B cell (primary cell): Measurements from ENCODE around the gene OR51L1. TPM values are rescaled to one million over a fixed set of nuclear protein-coding genes. Genes with fewer than 3 reads are reported as not detected.

Experiments used
- ATAC-seq: fragments of 200-7000 bp; cut with Tn5 transposase; one replicate; pipeline ENCODE4 v1.10.0; 2021; ENCODE audit warnings: low read depth, mild to moderate bottlenecking, moderate number of reproducible peaks, moderate library complexity
- CTCF ChIA-PET: fragments of 350-600 bp; sonication (Branson Sonifier 250); formaldehyde crosslinking; loops from one replicate; lab custom pipeline; 2021; ENCODE audit warnings: antibody characterized with exemption, inconsistent platforms; lab: Charles Lee
- POLR2A ChIA-PET: fragments of 350-600 bp; sonication (Branson Sonifier 250); formaldehyde crosslinking; loops from one replicate; lab custom pipeline; 2021; ENCODE audit warnings: antibody characterized with exemption; lab: Charles Lee
- DNase-seq: peaks from one replicate; pipeline ENCODE4 v3.0.0; 2013
- H2AFZ ChIP-seq: 2 replicates; pipeline ENCODE4 v1.6.1; 2012; ENCODE audit warnings: mild to moderate bottlenecking, low read depth, low read length; ENCODE audit not compliant: insufficient read depth, poor library complexity, severe bottlenecking
- H3K27ac ChIP-seq, 2 donors: 1 replicate in 1 of 2; 2 replicates in 1 of 2; pipeline ENCODE4 v1.5.1; 2012 to 2013; ENCODE audit warnings: low read length in 2 of 2, mild to moderate bottlenecking in 2 of 2, moderate library complexity in 1 of 2
- H3K27me3 ChIP-seq, 4 experiments: fragments of 200-600 bp in 1 of 4; sonication (generic) in 1 of 4; replicated peaks in 1 of 4; 1 replicate in 2 of 4; 2 replicates in 2 of 4; pipeline versions ENCODE4 v1.6.1 to v1.7.0; 2013 to 2016; ENCODE audit warnings: low read length in 3 of 4, mild to moderate bottlenecking in 2 of 4, mixed read lengths in 1 of 4, moderate library complexity in 1 of 4; ENCODE audit not compliant: insufficient read depth in 4 of 4, control insufficient read depth in 3 of 4; ENCODE audit errors: control extremely low read depth in 1 of 4
- H3K36me3 ChIP-seq, 2 experiments: replicated peaks in 1 of 2; 1 replicate in 1 of 2; 2 replicates in 1 of 2; pipeline versions ENCODE4 v1.6.1 to v1.7.1; 2013; ENCODE audit warnings: low read length in 1 of 2; ENCODE audit not compliant: insufficient read depth in 2 of 2, control insufficient read depth in 1 of 2; ENCODE audit errors: control extremely low read depth in 1 of 2, extremely low read depth in 1 of 2
- H3K4me1 ChIP-seq, 2 donors: fragments of 200-600 bp in 1 of 2; sonication (generic) in 1 of 2; 1 replicate in 1 of 2; 2 replicates in 1 of 2; pipeline versions ENCODE4 v1.5.1 to v1.6.1; 2013 to 2017; ENCODE audit warnings: low read length in 2 of 2; ENCODE audit not compliant: control insufficient read depth in 2 of 2, insufficient read depth in 2 of 2
- H3K4me2 ChIP-seq: replicated peaks from 2 replicates; pipeline ENCODE3; 2012; ENCODE audit warnings: mild to moderate bottlenecking, low read depth, low read length; ENCODE audit not compliant: poor library complexity, severe bottlenecking
- H3K4me3 ChIP-seq, 5 experiments: fragments of 200-600 bp in 1 of 5; sonication (generic) in 1 of 5; 1 replicate in 3 of 5; 2 replicates in 2 of 5; pipeline versions ENCODE4 v1.5.1 to v1.7.0; 2011 to 2016; ENCODE audit warnings: low read length in 4 of 5, mild to moderate bottlenecking in 4 of 5, low read depth in 2 of 5, control low read depth in 1 of 5, moderate library complexity in 1 of 5; ENCODE audit not compliant: insufficient read depth in 1 of 5; ENCODE audit errors: control extremely low read depth in 1 of 5, extremely low read depth in 1 of 5
- H3K79me2 ChIP-seq: fragments of 200-600 bp; sonication (generic); one replicate; pipeline ENCODE4 v1.6.0; 2016; ENCODE audit warnings: low read length; ENCODE audit not compliant: control insufficient read depth, insufficient read depth
- H3K9ac ChIP-seq: fragments of 200-600 bp; sonication (generic); 2 replicates; pipeline ENCODE4 v1.6.1; 2017; ENCODE audit warnings: mild to moderate bottlenecking, low read length, moderate library complexity
- H3K9me3 ChIP-seq, 3 donors: one replicate each; pipeline versions ENCODE4 v1.6.1 to v1.7.1; 2013; ENCODE audit warnings: low read length in 2 of 3; ENCODE audit not compliant: control insufficient read depth in 2 of 3, insufficient read depth in 1 of 3; ENCODE audit errors: control extremely low read depth in 1 of 3
- H4K20me1 ChIP-seq: 2 replicates; pipeline ENCODE4 v1.6.0; 2012; ENCODE audit warnings: mild to moderate bottlenecking, low read length; ENCODE audit not compliant: insufficient read depth, control insufficient read depth, poor library complexity, severe bottlenecking
- H3K27ac Mint-ChIP-seq: one replicate; pipeline ENCODE4 v1.8.0; 2021; ENCODE audit warnings: mixed read lengths
- H3K27me3 Mint-ChIP-seq: one replicate; pipeline ENCODE4 v1.8.0; 2021; ENCODE audit warnings: mixed read lengths
- H3K4me1 Mint-ChIP-seq: one replicate; pipeline ENCODE4 v1.8.0; 2021; ENCODE audit warnings: mixed read lengths
- H3K4me3 Mint-ChIP-seq: one replicate; pipeline ENCODE4 v1.8.0; 2021; ENCODE audit warnings: mixed read lengths
- H3K9me3 Mint-ChIP-seq: one replicate; pipeline ENCODE4 v1.8.0; 2022; ENCODE audit warnings: mixed read lengths; ENCODE audit not compliant: insufficient read depth
- EZH2 ChIP-seq: IDR thresholded peaks from 2 replicates; pipeline ENCODE4 v1.6.1; 2012; ENCODE audit warnings: borderline replicate concordance, low read depth, mild to moderate bottlenecking, moderate library complexity, low read length; ENCODE audit not compliant: insufficient read depth, poor library complexity, severe bottlenecking
- WGBS: methylation state at CpG from one replicate; pipeline ENCODE4 v1.1.5; 2013; ENCODE audit warnings: missing lambda C conversion rate; ENCODE audit not compliant: insufficient coverage; 5-methylcytosine and 5-hydroxymethylcytosine counted together
- intact Hi-C: fragments of 100-400 bp; cut with micrococcal nuclease; formaldehyde crosslinking; loops from one replicate; pipeline ENCODE4 v1.10.0; 2022
- polyA plus RNA-seq: library from polyadenylated mRNA; depleted of rRNA; stranded (reverse); fragments of >200 nt; gene quantifications from 2 replicates; pipeline ENCODE4 v1.2.3, GENCODE V29; 2012
- total RNA-seq, 2 donors: library from RNA; stranded (reverse); fragments of 120-200 nt in 1 of 2; gene quantifications; 1 replicate in 1 of 2; 2 replicates in 1 of 2; pipeline versions ENCODE4 v1.2.3 to v1.2.4, GENCODE V29; 2013 to 2022
- TF ChIP-seq, protein P1 (sequence below): fragments of 200-600 bp; IDR thresholded peaks from one replicate; pipeline ENCODE4 v1.8.0; 2022; ENCODE audit warnings: antibody characterized with exemption, mild to moderate bottlenecking

OR51L1 gene
- total and polyA plus RNA-seq, 2 donors (not counting 1 experiment from before 2014, with no cell fraction given), result not detected

DNA sequence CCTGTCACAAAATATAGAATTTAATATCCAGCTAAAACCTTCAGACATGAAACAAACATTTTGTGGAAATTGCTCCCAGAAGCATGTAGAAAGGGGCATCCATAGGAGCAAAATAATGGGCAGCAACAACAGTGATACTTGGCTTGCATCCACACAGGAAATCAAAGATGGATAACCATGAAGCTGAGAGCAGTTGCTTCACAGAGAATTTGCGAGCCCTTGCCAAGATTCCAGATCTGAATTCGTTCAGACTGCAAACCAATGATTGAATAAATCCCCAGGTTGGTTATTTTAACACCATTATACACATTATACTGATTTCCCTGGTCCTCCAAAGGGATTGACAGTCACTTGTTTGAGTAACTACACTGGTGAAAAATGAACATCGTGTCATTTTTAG, 15.6 kb upstream of the OR51L1 start:
- Histone ChIP-seq H3K4me1 (no peaks in the 10 kb centered on the region), H4K20me1 (no peaks in the 10 kb centered on the region), H2AFZ (no peak overlapping the region), H3K4me2 (no peak overlapping the region), H3K27me3 (no peaks in the 10 kb centered on the region), H3K27ac (no peak overlapping the region), H3K79me2 (no peaks in the 10 kb centered on the region), H3K9me3 (no peaks in the 10 kb centered on the region), H3K9ac (no peak overlapping the region), H3K4me3 (no peak overlapping the region), H3K36me3 (no peaks in the 10 kb centered on the region)
- no peak for TF ChIP-seq EZH2
- TF ChIP-seq, protein P1, sequence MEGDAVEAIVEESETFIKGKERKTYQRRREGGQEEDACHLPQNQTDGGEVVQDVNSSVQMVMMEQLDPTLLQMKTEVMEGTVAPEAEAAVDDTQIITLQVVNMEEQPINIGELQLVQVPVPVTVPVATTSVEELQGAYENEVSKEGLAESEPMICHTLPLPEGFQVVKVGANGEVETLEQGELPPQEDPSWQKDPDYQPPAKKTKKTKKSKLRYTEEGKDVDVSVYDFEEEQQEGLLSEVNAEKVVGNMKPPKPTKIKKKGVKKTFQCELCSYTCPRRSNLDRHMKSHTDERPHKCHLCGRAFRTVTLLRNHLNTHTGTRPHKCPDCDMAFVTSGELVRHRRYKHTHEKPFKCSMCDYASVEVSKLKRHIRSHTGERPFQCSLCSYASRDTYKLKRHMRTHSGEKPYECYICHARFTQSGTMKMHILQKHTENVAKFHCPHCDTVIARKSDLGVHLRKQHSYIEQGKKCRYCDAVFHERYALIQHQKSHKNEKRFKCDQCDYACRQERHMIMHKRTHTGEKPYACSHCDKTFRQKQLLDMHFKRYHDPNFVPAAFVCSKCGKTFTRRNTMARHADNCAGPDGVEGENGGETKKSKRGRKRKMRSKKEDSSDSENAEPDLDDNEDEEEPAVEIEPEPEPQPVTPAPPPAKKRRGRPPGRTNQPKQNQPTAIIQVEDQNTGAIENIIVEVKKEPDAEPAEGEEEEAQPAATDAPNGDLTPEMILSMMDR, result no peak
- Mint-ChIP-seq H3K27me3 (peaks cover 2% of the 10 kb centered on the region), H3K9me3 (peaks cover 3% of the 10 kb centered on the region), H3K4me1 (no peaks in the 10 kb centered on the region), H3K4me3 (no peak overlapping the region), H3K27ac (no peak overlapping the region)
- no peak for DNase-seq
- intact Hi-C loops, result no loop called here
- CTCF ChIA-PET, result no interaction called here
- POLR2A ChIA-PET, result no interaction called here
- 74% methylated on average over 3 of the region's 3 CpGs for WGBS
- ATAC-seq, result no peak

DNA sequence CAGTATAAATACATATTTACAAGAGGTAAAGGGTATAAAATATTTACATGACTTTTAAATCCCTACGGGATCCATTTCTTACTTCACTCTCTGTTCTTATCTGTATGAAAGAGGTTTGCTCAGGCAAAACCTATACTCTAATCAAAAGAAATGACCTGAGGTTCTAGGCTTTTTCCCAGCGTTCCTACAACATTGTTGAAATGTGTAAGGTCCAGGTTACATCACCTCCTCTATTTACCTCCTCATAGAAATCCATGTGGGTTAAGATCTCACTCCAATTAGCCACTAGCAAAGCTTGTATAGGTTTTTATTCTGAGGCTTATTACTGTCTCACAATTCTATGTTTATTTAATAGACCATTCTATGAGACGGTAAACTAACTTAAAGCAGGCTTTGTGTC, 12.0 kb upstream of the OR51L1 start:
- peaks cover 3% of the 10 kb centered on the region for H3K9me3 Mint-ChIP-seq

More for the DNA sequence above, 12.0 kb upstream of the OR51L1 start:
- POLR2A ChIA-PET, result no interaction called here
- no peak overlapping the region for H3K4me3 Mint-ChIP-seq
- CTCF ChIA-PET, result no interaction called here
- intact Hi-C loops, result no loop called here
- Histone ChIP-seq H3K4me2 (no peak overlapping the region), H4K20me1 (no peaks in the 10 kb centered on the region), H3K27me3 (no peaks in the 10 kb centered on the region), H3K4me3 (no peak overlapping the region), H3K9me3 (no peaks in the 10 kb centered on the region), H3K9ac (no peak overlapping the region), H3K27ac (no peak overlapping the region), H3K4me1 (no peaks in the 10 kb centered on the region), H2AFZ (no peak overlapping the region), H3K36me3 (no peaks in the 10 kb centered on the region), H3K79me2 (no peaks in the 10 kb centered on the region)
- TF ChIP-seq, protein P1, result no peak
- no peak for TF ChIP-seq EZH2
- peaks cover 2% of the 10 kb centered on the region for H3K27me3 Mint-ChIP-seq
- WGBS, result no CpG with 5 or more reads among the region's 3 CpGs
- DNase-seq, result no peak
- H3K4me1 Mint-ChIP-seq, result no peaks in the 10 kb centered on the region
- ATAC-seq, result no peak
- H3K27ac Mint-ChIP-seq, result no peak overlapping the region
